ENCODE measurements around the gene KCNH4.

DNA sequence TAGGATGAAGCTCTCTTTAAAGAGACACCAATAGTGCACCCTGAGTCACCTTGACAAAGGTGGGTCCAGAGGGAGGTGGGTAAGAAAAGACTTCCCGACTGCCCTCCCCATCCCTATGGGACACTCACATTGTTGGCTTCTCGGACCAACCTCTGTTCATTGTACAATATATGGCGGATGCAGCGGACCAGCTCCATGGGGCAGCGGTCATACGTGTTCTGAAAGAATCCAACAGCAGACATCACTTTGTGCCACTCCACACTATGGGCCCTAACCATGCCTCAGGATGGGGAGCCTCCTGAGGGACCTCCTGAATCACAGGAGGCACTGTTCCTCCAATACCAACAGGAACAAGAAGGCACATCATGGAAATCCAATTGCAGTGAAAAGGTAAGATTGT is 43.7 kb upstream of the KCNH4 start:
- TF ChIP-seq, protein P1, sequence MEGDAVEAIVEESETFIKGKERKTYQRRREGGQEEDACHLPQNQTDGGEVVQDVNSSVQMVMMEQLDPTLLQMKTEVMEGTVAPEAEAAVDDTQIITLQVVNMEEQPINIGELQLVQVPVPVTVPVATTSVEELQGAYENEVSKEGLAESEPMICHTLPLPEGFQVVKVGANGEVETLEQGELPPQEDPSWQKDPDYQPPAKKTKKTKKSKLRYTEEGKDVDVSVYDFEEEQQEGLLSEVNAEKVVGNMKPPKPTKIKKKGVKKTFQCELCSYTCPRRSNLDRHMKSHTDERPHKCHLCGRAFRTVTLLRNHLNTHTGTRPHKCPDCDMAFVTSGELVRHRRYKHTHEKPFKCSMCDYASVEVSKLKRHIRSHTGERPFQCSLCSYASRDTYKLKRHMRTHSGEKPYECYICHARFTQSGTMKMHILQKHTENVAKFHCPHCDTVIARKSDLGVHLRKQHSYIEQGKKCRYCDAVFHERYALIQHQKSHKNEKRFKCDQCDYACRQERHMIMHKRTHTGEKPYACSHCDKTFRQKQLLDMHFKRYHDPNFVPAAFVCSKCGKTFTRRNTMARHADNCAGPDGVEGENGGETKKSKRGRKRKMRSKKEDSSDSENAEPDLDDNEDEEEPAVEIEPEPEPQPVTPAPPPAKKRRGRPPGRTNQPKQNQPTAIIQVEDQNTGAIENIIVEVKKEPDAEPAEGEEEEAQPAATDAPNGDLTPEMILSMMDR (IDR thresholded peaks at IDR 0.05; ENCODE audit: poor library complexity, severe bottlenecking): no peak
- TF ChIP-seq RAD21 (conservative IDR thresholded peaks at IDR 0.05) (no peak), TAF1 (IDR thresholded peaks at IDR 0.05; ENCODE audit: low read depth) (no peak), SMC3 (conservative IDR thresholded peaks at IDR 0.05; ENCODE audit: poor library complexity) (no peak), EP300 (conservative IDR thresholded peaks at IDR 0.05; ENCODE audit: poor library complexity, severe bottlenecking) (no peak), EZH2 (IDR thresholded peaks at IDR 0.05; ENCODE audit: borderline replicate concordance, insufficient read depth, low read length, poor library complexity, severe bottlenecking) (no peak)
- TF ChIP-seq, protein P2, sequence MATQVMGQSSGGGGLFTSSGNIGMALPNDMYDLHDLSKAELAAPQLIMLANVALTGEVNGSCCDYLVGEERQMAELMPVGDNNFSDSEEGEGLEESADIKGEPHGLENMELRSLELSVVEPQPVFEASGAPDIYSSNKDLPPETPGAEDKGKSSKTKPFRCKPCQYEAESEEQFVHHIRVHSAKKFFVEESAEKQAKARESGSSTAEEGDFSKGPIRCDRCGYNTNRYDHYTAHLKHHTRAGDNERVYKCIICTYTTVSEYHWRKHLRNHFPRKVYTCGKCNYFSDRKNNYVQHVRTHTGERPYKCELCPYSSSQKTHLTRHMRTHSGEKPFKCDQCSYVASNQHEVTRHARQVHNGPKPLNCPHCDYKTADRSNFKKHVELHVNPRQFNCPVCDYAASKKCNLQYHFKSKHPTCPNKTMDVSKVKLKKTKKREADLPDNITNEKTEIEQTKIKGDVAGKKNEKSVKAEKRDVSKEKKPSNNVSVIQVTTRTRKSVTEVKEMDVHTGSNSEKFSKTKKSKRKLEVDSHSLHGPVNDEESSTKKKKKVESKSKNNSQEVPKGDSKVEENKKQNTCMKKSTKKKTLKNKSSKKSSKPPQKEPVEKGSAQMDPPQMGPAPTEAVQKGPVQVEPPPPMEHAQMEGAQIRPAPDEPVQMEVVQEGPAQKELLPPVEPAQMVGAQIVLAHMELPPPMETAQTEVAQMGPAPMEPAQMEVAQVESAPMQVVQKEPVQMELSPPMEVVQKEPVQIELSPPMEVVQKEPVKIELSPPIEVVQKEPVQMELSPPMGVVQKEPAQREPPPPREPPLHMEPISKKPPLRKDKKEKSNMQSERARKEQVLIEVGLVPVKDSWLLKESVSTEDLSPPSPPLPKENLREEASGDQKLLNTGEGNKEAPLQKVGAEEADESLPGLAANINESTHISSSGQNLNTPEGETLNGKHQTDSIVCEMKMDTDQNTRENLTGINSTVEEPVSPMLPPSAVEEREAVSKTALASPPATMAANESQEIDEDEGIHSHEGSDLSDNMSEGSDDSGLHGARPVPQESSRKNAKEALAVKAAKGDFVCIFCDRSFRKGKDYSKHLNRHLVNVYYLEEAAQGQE (IDR thresholded peaks at IDR 0.05; ENCODE audit: borderline replicate concordance): no peak

Measured in neural cell (in vitro differentiated cells).